OCI-LY1 (cell line): ENCODE measurements around the gene BACH2.

Source experiments
- H2AFZ ChIP-seq: fragments of 200-600 bp; sonication (generic), shearing (Covaris generic); 2 replicates; pipeline ENCODE4 v1.6.0; 2014; ENCODE audit warnings: antibody characterized with exemption, mild to moderate bottlenecking, low read length
- H3F3A ChIP-seq: fragments of 200-600 bp; sonication (generic), shearing (Covaris generic); 2 replicates; pipeline ENCODE4 v1.6.0; 2014; ENCODE audit warnings: mild to moderate bottlenecking, antibody characterized with exemption, low read length, moderate library complexity; ENCODE audit not compliant: insufficient read depth
- H3K27ac ChIP-seq: fragments of 200-600 bp; sonication (generic); 2 replicates; pipeline ENCODE4 v1.5.1; 2014; ENCODE audit warnings: low read length, mixed run types, mild to moderate bottlenecking, low read depth; ENCODE audit not compliant: poor library complexity, severe bottlenecking
- H3K27me3 ChIP-seq: fragments of 200-600 bp; sonication (generic); 2 replicates; pipeline ENCODE4 v1.6.0; 2014; ENCODE audit warnings: antibody characterized with exemption, mild to moderate bottlenecking, low read length, moderate library complexity; ENCODE audit not compliant: insufficient read depth
- H3K36me3 ChIP-seq: fragments of 200-600 bp; sonication (generic); 2 replicates; pipeline ENCODE4 v1.6.1; 2014; ENCODE audit warnings: mild to moderate bottlenecking, antibody characterized with exemption, low read length, moderate library complexity, mixed read lengths; ENCODE audit not compliant: insufficient read depth
- H3K4me1 ChIP-seq: fragments of 200-600 bp; sonication (generic); 2 replicates; pipeline ENCODE4 v1.5.1; 2014; ENCODE audit warnings: mild to moderate bottlenecking, low read length, moderate library complexity; ENCODE audit not compliant: insufficient read depth, severe bottlenecking
- H3K4me2 ChIP-seq: fragments of 200-600 bp; sonication (generic), shearing (Covaris generic); 2 replicates; pipeline ENCODE4 v1.6.1; 2014; ENCODE audit warnings: low read length
- H3K4me3 ChIP-seq: fragments of 200-600 bp; sonication (generic); 2 replicates; pipeline ENCODE4 v1.5.1; 2014; ENCODE audit warnings: low read length, low read depth, mild to moderate bottlenecking, mixed read lengths; ENCODE audit not compliant: poor library complexity, severe bottlenecking
- H3K79me2 ChIP-seq: fragments of 200-600 bp; shearing (Covaris generic); 2 replicates; pipeline ENCODE4 v1.6.1; 2016; ENCODE audit warnings: mixed run types, low read length, mixed read lengths; ENCODE audit not compliant: insufficient read depth
- H3K9ac ChIP-seq: fragments of 200-600 bp; sonication (generic), shearing (Covaris generic); 2 replicates; pipeline ENCODE4 v1.6.1; 2014; ENCODE audit warnings: mild to moderate bottlenecking, low read length, mixed read lengths
- H3K9me2 ChIP-seq: fragments of 200-600 bp; sonication (generic), shearing (Covaris generic); 2 replicates; pipeline ENCODE4 v1.6.1; 2014; ENCODE audit warnings: low read depth, mild to moderate bottlenecking, low read length, mixed read lengths
- H3K9me3 ChIP-seq: fragments of 200-600 bp; shearing (Covaris generic); 2 replicates; pipeline ENCODE4 v1.6.1; 2014; ENCODE audit warnings: low read length, mixed read lengths
- H4K20me1 ChIP-seq: fragments of 200-600 bp; sonication (generic), shearing (Covaris generic); 2 replicates; pipeline ENCODE4 v1.6.0; 2016; ENCODE audit warnings: mild to moderate bottlenecking, low read length; ENCODE audit not compliant: insufficient read depth
- EZH2 ChIP-seq: fragments of 200-600 bp; sonication (generic), shearing (Covaris generic); IDR thresholded peaks from 2 replicates; pipeline ENCODE4 v1.8.0; 2017; ENCODE audit warnings: borderline replicate concordance, mixed run types, mild to moderate bottlenecking, antibody characterized with exemption, low read length, moderate library complexity, mixed read lengths
- TF ChIP-seq, protein P1 (sequence below): fragments of 200-600 bp; sonication (generic), shearing (Covaris generic); IDR thresholded peaks from 2 replicates; pipeline ENCODE4 v1.5.1; 2017; ENCODE audit warnings: mild to moderate bottlenecking, antibody characterized with exemption, low read length, moderate library complexity, mixed read lengths

Gene BACH2

DNA sequence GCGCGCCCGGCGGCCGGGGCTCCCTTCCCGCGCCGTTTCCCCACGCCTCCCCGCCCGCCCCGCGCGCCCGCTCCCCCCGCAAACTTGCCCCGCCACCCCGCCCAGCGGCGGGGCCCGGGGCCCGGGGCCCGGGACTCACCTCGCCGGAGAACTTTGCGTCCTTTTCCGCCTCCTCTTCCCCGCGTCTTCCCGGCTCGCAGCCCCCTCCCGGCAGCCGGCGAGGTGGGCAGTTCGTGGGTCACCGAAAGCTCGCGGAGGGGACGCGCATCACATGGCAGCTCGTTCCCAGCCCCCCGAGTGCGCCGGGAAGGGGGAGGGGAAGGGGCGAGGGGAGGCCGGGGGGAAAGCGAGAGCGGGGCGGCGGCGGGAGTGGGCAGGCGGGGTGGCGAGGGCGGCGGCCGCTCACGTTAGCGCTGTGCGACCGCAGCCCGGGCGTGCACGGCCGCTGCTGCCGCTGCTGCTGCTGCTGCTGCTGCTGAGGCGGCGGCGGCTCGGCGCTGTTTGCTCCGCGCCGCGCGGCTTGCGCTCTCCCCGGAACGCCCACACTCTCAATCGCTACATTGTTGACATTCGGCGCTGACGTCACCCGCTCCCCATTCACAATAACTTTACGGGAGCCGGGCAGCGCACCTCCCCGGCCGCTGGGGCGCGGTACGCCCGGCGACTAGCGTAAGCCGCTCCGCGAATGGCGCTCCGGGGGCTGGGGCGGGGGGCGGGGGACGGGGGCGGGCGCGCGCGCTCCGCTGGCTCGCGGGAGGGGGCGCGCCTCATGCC is at the start of gene BACH2:
BACH2 (minus strand) TSS at position 503 of the 774 bp plus-strand sequence. CDS start 287,999 bp downstream, outside the sequence.
- Histone ChIP-seq H3K27me3 (no peaks in the 10 kb centered on the region), H2AFZ (no peak within 1 kb of the TSS)

DNA sequence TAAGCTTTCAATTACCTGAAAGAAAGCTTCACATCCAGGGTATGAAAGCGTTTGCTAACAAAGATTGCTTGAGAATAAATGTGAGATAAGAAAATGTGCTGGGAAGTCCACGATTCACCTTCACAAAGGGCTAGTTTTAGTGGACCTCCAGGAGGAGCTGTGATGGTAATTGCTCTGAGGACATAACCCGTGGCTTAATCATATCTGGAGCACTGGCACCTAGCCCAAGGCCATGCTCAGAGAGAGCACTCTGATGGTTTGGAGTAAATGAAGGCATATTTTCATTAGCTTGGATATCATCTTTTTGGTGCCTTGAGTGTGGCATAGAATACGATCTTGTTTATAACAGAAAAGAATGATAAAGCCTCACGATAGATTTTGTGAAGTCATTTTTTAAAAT is 46.9 kb upstream of the BACH2 start:
- H2AFZ ChIP-seq: no peak overlapping the region
- H4K20me1 ChIP-seq: no peaks in the 10 kb centered on the region
- H3K9me3 ChIP-seq: peaks cover 2% of the 10 kb centered on the region; the same call in 1 of the 2 replicates
- H3K36me3 ChIP-seq: no peaks in the 10 kb centered on the region; the same call in 1 of the 2 replicates
- TF ChIP-seq, protein P1, sequence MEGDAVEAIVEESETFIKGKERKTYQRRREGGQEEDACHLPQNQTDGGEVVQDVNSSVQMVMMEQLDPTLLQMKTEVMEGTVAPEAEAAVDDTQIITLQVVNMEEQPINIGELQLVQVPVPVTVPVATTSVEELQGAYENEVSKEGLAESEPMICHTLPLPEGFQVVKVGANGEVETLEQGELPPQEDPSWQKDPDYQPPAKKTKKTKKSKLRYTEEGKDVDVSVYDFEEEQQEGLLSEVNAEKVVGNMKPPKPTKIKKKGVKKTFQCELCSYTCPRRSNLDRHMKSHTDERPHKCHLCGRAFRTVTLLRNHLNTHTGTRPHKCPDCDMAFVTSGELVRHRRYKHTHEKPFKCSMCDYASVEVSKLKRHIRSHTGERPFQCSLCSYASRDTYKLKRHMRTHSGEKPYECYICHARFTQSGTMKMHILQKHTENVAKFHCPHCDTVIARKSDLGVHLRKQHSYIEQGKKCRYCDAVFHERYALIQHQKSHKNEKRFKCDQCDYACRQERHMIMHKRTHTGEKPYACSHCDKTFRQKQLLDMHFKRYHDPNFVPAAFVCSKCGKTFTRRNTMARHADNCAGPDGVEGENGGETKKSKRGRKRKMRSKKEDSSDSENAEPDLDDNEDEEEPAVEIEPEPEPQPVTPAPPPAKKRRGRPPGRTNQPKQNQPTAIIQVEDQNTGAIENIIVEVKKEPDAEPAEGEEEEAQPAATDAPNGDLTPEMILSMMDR: no peak
- no peak for TF ChIP-seq EZH2
- no peaks in the 10 kb centered on the region for H3K27me3 ChIP-seq
- no peak overlapping the region for H3K9ac ChIP-seq
- no peaks in the 10 kb centered on the region for H3K79me2 ChIP-seq
- H3K4me2 ChIP-seq: no peak overlapping the region
- no peak overlapping the region for H3K4me3 ChIP-seq
- no peak overlapping the region for H3K27ac ChIP-seq
- H3K9me2 ChIP-seq: no peaks in the 10 kb centered on the region
- H3K4me1 ChIP-seq: no peaks in the 10 kb centered on the region
- no peaks in the 10 kb centered on the region for H3F3A ChIP-seq

More for the DNA sequence above, at the start of gene BACH2:
- Histone ChIP-seq H3K9ac (peak within 1 kb of the TSS; percentile 98), H3K27ac (peak within 1 kb of the TSS; percentile 93), H3K9me2 (no peaks in the 10 kb centered on the region), H3K4me3 (peak within 1 kb of the TSS; percentile 96), H4K20me1 (no peaks in the 10 kb centered on the region), H3K4me2 (peak within 1 kb of the TSS; percentile 96), H3K4me1 (peaks cover 66% of the 10 kb centered on the region), H3K79me2 (peaks cover 45% of the 10 kb centered on the region), H3K36me3 (peaks cover 45% of the 10 kb centered on the region), H3F3A (no peaks in the 10 kb centered on the region), H3K9me3 (no peaks in the 10 kb centered on the region)
- TF ChIP-seq, protein P1: no peak
- no peak for TF ChIP-seq EZH2

DNA sequence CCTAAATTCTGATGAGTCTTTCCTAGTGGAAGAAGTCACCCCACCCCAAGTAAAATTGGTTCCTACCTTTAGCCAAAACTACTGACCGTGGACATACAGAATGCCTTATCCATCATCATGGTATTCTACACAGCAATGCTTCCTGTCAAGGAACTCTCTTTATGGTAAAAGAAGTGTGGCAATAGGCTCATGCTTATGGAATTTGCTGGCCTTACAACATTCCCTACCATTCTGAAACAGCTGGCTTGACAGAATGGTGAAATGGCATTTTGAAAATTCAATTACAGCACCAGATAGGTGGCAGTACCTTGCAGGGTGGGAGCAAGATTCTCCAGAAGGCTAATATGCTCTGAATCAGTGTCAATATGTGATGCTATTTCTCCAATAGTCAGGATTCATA is 41.8 kb upstream of the BACH2 start:
- no peak overlapping the region for H2AFZ ChIP-seq
- no peaks in the 10 kb centered on the region for H3K79me2 ChIP-seq
- H4K20me1 ChIP-seq: no peaks in the 10 kb centered on the region
- H3K4me2 ChIP-seq: no peak overlapping the region
- H3K36me3 ChIP-seq: no peaks in the 10 kb centered on the region; the same call in 1 of the 2 replicates
- H3F3A ChIP-seq: no peaks in the 10 kb centered on the region
- H3K27ac ChIP-seq: no peak overlapping the region
- H3K27me3 ChIP-seq: no peaks in the 10 kb centered on the region
- no peak overlapping the region for H3K9ac ChIP-seq
- H3K4me3 ChIP-seq: no peak overlapping the region
- H3K9me2 ChIP-seq: no peaks in the 10 kb centered on the region
- H3K4me1 ChIP-seq: no peaks in the 10 kb centered on the region
- peaks cover 2% of the 10 kb centered on the region; the same call in 1 of the 2 replicates for H3K9me3 ChIP-seq
- TF ChIP-seq, protein P1: no peak
- no peak for TF ChIP-seq EZH2
